Lower leg skin (tissue), 4 donors: Measurements from ENCODE around the gene PCNX1. TPM values are rescaled to one million over a fixed set of nuclear protein-coding genes. Genes with fewer than 3 reads are reported as not detected.

Experiments used
- DNase-seq, 2 donors: peaks; one replicate each; pipeline ENCODE4 v3.0.0-alpha.2; 2019; ENCODE audit warnings: low spot score in 2 of 2
- H3K4me3 ChIP-seq: fragments of 200-600 bp; sonication (generic); 2 replicates; pipeline ENCODE4 v1.5.1; 2017; ENCODE audit warnings: mild to moderate bottlenecking, low read depth; ENCODE audit not compliant: poor library complexity, severe bottlenecking
- POLR2A ChIP-seq, 2 donors: fragments of 450-650 bp; IDR thresholded peaks; one replicate each; pipeline ENCODE4 v1.6.1; 2016 to 2017; ENCODE audit warnings: antibody characterized with exemption in 2 of 2, mild to moderate bottlenecking in 1 of 2, moderate library complexity in 1 of 2
- WGBS, 2 donors: methylation state at CpG; one replicate each; pipeline ENCODE4 v1.1.5; 2018; 5-methylcytosine and 5-hydroxymethylcytosine counted together
- intact Hi-C: fragments of 100-400 bp; cut with DNase I; formaldehyde crosslinking; loops from one replicate; pipeline ENCODE4 v1.15.0; 2023; ENCODE audit warnings: low total_unique reads
- total RNA-seq, 4 donors: library from RNA; depleted of rRNA; stranded (reverse); fragments of >200 nt; gene quantifications; one replicate each; pipeline ENCODE4 v1.1.0, GENCODE V29; 2016
- TF ChIP-seq, protein P1 (sequence below), 3 donors: fragments of 450-650 bp; IDR thresholded peaks; one replicate each; pipeline ENCODE4 v1.5.1; 2016; ENCODE audit warnings: antibody characterized with exemption in 3 of 3, mild to moderate bottlenecking in 3 of 3, moderate library complexity in 2 of 3

Gene PCNX1
- total RNA-seq, 4 donors from 2014 or later: 14.7 to 29.4 (median 25.6) TPM

DNA sequence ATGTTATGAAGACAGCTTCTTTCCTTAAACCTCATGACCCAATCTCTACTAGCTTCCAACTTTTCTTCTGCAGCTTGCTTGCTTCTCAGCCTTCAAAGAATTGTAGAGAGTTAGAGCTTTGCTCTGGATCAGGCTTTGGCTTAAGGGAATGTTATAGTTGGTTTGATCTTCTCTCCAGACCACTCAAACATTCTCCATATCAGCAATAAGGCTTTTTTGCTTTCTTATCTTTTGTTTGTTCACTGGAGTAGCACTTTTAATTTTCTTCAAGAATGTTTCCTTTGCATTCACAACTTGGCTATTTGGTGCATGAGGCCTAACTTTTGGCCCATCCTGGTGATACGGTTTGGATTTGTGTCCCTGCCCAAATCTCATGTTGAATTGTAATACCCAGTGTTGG, 163.8 kb downstream of the PCNX1 start:
- intact Hi-C loops: no loop called here
- TF ChIP-seq POLR2A (IDR thresholded peaks at IDR 0.05): no peak
- TF ChIP-seq, protein P1, sequence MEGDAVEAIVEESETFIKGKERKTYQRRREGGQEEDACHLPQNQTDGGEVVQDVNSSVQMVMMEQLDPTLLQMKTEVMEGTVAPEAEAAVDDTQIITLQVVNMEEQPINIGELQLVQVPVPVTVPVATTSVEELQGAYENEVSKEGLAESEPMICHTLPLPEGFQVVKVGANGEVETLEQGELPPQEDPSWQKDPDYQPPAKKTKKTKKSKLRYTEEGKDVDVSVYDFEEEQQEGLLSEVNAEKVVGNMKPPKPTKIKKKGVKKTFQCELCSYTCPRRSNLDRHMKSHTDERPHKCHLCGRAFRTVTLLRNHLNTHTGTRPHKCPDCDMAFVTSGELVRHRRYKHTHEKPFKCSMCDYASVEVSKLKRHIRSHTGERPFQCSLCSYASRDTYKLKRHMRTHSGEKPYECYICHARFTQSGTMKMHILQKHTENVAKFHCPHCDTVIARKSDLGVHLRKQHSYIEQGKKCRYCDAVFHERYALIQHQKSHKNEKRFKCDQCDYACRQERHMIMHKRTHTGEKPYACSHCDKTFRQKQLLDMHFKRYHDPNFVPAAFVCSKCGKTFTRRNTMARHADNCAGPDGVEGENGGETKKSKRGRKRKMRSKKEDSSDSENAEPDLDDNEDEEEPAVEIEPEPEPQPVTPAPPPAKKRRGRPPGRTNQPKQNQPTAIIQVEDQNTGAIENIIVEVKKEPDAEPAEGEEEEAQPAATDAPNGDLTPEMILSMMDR (IDR thresholded peaks at IDR 0.05): no peak
- DNase-seq: no peak
- WGBS, 2 donors: 88 to 97% methylated on average over 1 of the region's 1 CpG
- H3K4me3 ChIP-seq: no peak overlapping the region

DNA sequence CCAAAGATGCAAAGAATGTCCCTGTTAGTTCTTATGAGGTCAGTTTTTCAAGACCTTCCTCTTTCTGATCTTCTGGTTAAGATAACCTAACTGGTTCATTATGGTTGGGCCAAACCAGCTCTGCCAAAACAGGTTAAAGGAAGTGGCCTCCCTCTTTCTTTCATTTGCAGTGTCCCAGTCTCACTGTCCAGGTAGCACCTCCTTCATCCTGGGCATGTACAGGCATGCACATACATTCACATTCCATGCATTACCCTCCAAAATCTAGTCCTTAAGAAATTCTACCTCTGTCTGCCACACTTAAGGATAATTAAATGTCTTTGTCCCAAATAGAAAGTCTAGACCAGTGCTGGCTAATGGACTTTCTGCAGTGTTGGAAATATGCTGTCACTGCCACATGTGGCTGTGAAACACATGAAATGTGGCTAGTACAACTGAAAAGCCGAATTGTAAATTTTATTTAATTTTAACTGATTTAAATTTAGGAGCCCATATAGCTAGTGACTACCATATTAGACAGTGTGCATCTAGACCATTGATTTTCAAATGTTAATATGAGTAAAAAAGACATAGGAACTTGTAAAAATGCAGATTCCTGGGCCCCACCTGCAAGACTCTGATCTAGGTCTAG, 169.3 kb downstream of the PCNX1 start:
- intact Hi-C loops: no loop called here
- no peak overlapping the region for H3K4me3 ChIP-seq
- DNase-seq: no peak
- WGBS, 2 donors: 94 to 100% methylated on average over 1 of the region's 1 CpG
- TF ChIP-seq, protein P1 (IDR thresholded peaks at IDR 0.05): no peak
- TF ChIP-seq POLR2A (IDR thresholded peaks at IDR 0.05): no peak

DNA sequence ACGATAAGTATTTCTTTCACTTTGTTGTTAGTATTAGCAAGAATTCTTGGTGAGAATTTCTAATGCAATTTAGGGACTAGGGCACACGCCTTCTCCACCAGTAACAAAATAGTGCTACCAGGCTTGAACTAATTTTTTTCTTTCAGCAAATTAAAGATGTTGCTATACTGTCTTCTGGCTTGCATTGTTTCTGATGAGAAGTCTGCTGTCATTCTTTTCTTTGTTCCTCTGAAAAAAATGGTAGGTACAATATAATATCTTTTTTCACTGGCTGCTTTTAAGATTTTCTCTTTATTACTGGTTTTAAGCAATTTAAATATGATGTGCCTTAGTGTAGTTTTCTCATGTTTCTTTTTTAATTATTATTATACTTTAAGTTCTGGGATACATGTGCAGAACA, 171.2 kb downstream of the PCNX1 start:
- TF ChIP-seq, protein P1 (IDR thresholded peaks at IDR 0.05): no peak
- no peak for TF ChIP-seq POLR2A (IDR thresholded peaks at IDR 0.05)
- intact Hi-C loops: no loop called here
- DNase-seq: no peak
- no peak overlapping the region for H3K4me3 ChIP-seq
- WGBS, 2 donors: 100% methylated on average over 2 of the region's 2 CpGs

DNA sequence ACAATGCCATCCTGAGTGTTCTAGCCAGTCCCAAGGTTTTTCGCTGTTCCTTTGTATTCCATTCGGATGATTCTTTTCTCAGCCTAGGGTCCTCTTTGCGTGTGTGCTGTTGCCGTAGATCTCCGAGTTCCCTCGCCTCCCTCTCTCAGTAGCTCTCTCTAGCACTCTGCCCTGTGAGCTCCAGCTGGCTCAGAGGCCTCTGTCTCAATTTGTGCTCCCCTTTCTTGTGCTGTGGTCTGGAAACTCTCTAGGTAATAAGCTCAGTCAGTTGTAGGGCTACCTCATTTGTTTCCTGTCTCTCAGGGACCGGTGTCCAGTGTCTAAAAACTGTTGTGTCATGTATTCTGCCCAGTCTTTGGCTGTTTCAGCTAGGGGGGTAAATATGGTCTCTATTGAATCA, 179.3 kb downstream of the PCNX1 start:
- TF ChIP-seq, protein P1 (IDR thresholded peaks at IDR 0.05): no peak
- no peak for TF ChIP-seq POLR2A (IDR thresholded peaks at IDR 0.05)
- intact Hi-C loops: no loop called here
- H3K4me3 ChIP-seq: no peak overlapping the region
- no peak for DNase-seq
- WGBS, 2 donors: 96 to 99% methylated on average over 7 of the region's 7 CpGs

DNA sequence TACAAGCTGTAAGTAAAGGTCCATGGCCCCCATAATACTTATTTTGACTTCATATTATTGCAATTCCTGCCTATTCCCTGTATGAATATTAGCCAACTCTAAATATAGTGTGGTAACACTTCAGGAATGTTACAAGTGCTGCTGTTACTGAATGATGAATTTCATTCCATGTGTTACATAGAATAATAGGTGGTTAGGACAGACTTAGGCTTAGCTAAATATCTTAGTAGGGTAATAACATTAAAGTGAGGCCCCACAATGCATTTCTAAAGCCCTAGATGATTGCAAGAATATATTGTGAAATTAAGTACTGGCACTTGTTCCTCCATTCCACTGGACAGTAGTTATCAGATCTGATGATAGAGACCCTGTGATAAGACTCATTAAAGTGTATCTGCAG, 182.7 kb downstream of the PCNX1 start:
- no peak overlapping the region for H3K4me3 ChIP-seq
- TF ChIP-seq POLR2A (IDR thresholded peaks at IDR 0.05): no peak
- TF ChIP-seq, protein P1 (IDR thresholded peaks at IDR 0.05): no peak
- no peak for DNase-seq
- intact Hi-C loops: no loop called here

DNA sequence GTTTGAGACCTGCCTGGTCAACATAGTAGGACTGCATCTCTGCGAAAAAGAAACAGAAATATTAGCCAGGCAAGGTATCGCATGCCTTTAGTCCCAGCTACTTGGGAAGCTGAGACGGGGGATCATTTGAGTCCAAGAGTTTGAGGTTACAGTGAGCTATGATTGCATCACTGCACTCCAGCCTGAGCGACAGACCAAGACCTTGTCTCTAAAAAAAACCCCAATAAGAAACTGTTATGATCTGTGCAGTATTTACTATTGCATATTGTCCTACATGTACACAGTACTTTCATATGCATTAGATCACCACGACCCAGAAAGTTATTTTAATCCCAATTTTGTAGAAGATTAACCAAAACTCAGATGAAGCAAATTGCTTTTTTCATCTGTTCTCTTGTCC, 187.5 kb downstream of the PCNX1 start:
- WGBS, 2 donors: 92 to 97% methylated on average over 5 of the region's 5 CpGs
- H3K4me3 ChIP-seq: no peak overlapping the region
- no peak for DNase-seq
- TF ChIP-seq POLR2A (IDR thresholded peaks at IDR 0.05): no peak
- TF ChIP-seq, protein P1 (IDR thresholded peaks at IDR 0.05): no peak
- intact Hi-C loops: no loop called here
